HepG2 (cell line): Measurements from ENCODE around the gene EPG5. TPM values are rescaled to one million over a fixed set of nuclear protein-coding genes. Genes with fewer than 3 reads are reported as not detected.
A peak's percentile ranks its signal among the peaks of the same experiment; 100 is the strongest.

ENCODE experiments used
- ATAC-seq: fragments of 200-7000 bp; cut with Tn5 transposase; 3 replicates; pipeline ENCODE4 v1.9.1; 2020; ENCODE audit warnings: mild to moderate bottlenecking, moderate library complexity
- BruUV-seq: library from RNA; stranded (reverse); fragments of 400-500 nt; replicated peaks from 2 replicates; lab custom pipeline; 2021; lab: Mats Ljungman, UMichigan
- CTCF ChIA-PET: fragments of 300-600 bp; formaldehyde crosslinking; extraction: SDS; loops from one replicate; lab custom pipeline; 2021; ENCODE audit warnings: low total read pairs, inconsistent platforms, low intra/inter-chr PET ratio; lab: Yijun Ruan, JAX
- POLR2A ChIA-PET: fragments of 350-600 bp; sonication (Branson Sonifier 250); formaldehyde crosslinking; loops from one replicate; lab custom pipeline; 2020; ENCODE audit warnings: antibody characterized with exemption, inconsistent platforms; lab: Yijun Ruan, JAX
- DNase-seq: peaks from one replicate; pipeline ENCODE4 v3.0.0-alpha.2; 2015; ENCODE audit warnings: low spot score
- FAIRE-seq: peaks from 3 replicates; lab custom pipeline; 2011; peaks lifted over from hg19 to GRCh38; lab: Jason Lieb, UNC
- H2AFZ ChIP-seq: one replicate; pipeline ENCODE4 v1.6.1; 2011; ENCODE audit warnings: low read length, inconsistent platforms
- H3K27ac ChIP-seq: fragments of 300-600 bp; 3 replicates; pipeline ENCODE4 v1.8.0; 2011; ENCODE audit warnings: mixed run types, mild to moderate bottlenecking, mixed read lengths, low read length, inconsistent platforms; ENCODE audit not compliant: insufficient read depth; ENCODE audit errors: extremely low read length
- H3K27me3 ChIP-seq, 2 experiments: fragments of 200-600 bp in 1 of 2; 2 replicates in 1 of 2; 3 replicates in 1 of 2; pipeline versions ENCODE4 v1.6.0 to v1.8.0; 2011; ENCODE audit warnings: low read length in 2 of 2, mild to moderate bottlenecking in 2 of 2, moderate library complexity in 2 of 2, inconsistent platforms in 1 of 2; ENCODE audit not compliant: insufficient read depth in 2 of 2, control insufficient read depth in 1 of 2
- H3K36me3 ChIP-seq, 2 experiments: fragments of 200-600 bp in 1 of 2; replicated peaks in 1 of 2; 2 replicates in 1 of 2; 3 replicates in 1 of 2; pipeline versions ENCODE4 v1.5.1 to v1.8.0; 2011; ENCODE audit warnings: low read length in 2 of 2, inconsistent platforms in 1 of 2; ENCODE audit not compliant: insufficient read depth in 2 of 2, control insufficient read depth in 1 of 2
- H3K4me1 ChIP-seq: 2 replicates; pipeline ENCODE4 v1.5.1; 2012; ENCODE audit warnings: low read length, inconsistent platforms; ENCODE audit not compliant: insufficient read depth
- H3K4me2 ChIP-seq: 2 replicates; pipeline ENCODE4 v1.6.0; 2011; ENCODE audit warnings: low read depth, low read length, inconsistent platforms
- H3K4me3 ChIP-seq, 3 experiments: fragments of 200-600 bp in 1 of 3; sonication (generic), shearing (Covaris generic) in 1 of 3; replicated peaks in 1 of 3; 2 replicates each; pipeline ENCODE4 v1.5.1; 2011 to 2016; ENCODE audit warnings: low read length in 3 of 3, inconsistent platforms in 2 of 3, low read depth in 2 of 3, mild to moderate bottlenecking in 2 of 3, control low read depth in 1 of 3, mixed read lengths in 1 of 3; ENCODE audit not compliant: insufficient read depth in 1 of 3
- H3K79me2 ChIP-seq: one replicate; pipeline ENCODE4 v1.6.1; 2011; ENCODE audit warnings: low read length, inconsistent platforms; ENCODE audit not compliant: insufficient read depth
- H3K9ac ChIP-seq: 2 replicates; pipeline ENCODE4 v1.6.0; 2011; ENCODE audit warnings: mild to moderate bottlenecking, low read depth, low read length, inconsistent platforms; ENCODE audit not compliant: insufficient read depth
- H3K9me3 ChIP-seq: 2 replicates; pipeline ENCODE4 v1.5.1; 2012; ENCODE audit warnings: mild to moderate bottlenecking, low read length
- H4K20me1 ChIP-seq: 2 replicates; pipeline ENCODE4 v1.6.0; 2011; ENCODE audit warnings: inconsistent platforms, mild to moderate bottlenecking, low read length, moderate library complexity; ENCODE audit not compliant: insufficient read depth
- ARNTL ChIP-seq: sonication (generic); formaldehyde crosslinking; IDR thresholded peaks from 2 replicates; pipeline ENCODE4 v1.4.0; 2020; ENCODE audit warnings: mild to moderate bottlenecking, missing genetic modification reagents
- CEBPG ChIP-seq: IDR thresholded peaks from 2 replicates; pipeline ENCODE4 v1.6.1; 2016
- ELF3 ChIP-seq: IDR thresholded peaks from 2 replicates; pipeline ENCODE4 v1.6.1; 2016; ENCODE audit warnings: missing genetic modification reagents, missing compliant biosample characterization
- GABPB1 ChIP-seq: IDR thresholded peaks from 2 replicates; pipeline ENCODE4 v1.6.1; 2016; ENCODE audit warnings: mild to moderate bottlenecking, missing genetic modification reagents, moderate library complexity, missing compliant biosample characterization
- GATAD1 ChIP-seq: IDR thresholded peaks from 2 replicates; pipeline ENCODE4 v1.6.1; 2016; ENCODE audit warnings: missing genetic modification reagents, missing compliant biosample characterization
- GATAD2A ChIP-seq: IDR thresholded peaks from 2 replicates; pipeline ENCODE4 v1.6.1; 2016
- IRF2 ChIP-seq: IDR thresholded peaks from 2 replicates; pipeline ENCODE4 v1.6.1; 2018; ENCODE audit warnings: missing genetic modification reagents, missing compliant biosample characterization
- NFIB ChIP-seq: sonication (generic); formaldehyde crosslinking; IDR thresholded peaks from 2 replicates; pipeline ENCODE4 v1.9.0; 2021; ENCODE audit warnings: missing genetic modification reagents, mild to moderate bottlenecking, borderline replicate concordance
- PHB2 ChIP-seq: fragments of 450-650 bp; IDR thresholded peaks from 2 replicates; pipeline ENCODE4 v1.6.1; 2018; ENCODE audit not compliant: partially characterized antibody
- REL ChIP-seq: sonication (generic); formaldehyde crosslinking; conservative IDR thresholded peaks from 2 replicates; pipeline ENCODE4 v1.8.0; 2022; ENCODE audit warnings: mild to moderate bottlenecking, missing genetic modification reagents, moderate library complexity
- ZNF83 ChIP-seq: sonication (generic); formaldehyde crosslinking; IDR thresholded peaks from 2 replicates; pipeline ENCODE4 v1.4.0; 2020; ENCODE audit warnings: missing genetic modification reagents, mild to moderate bottlenecking, borderline replicate concordance
- WGBS: methylation state at CpG from one replicate; pipeline ENCODE4 v1.1.6; 2017; ENCODE audit warnings: low lambda C conversion rate; 5-methylcytosine and 5-hydroxymethylcytosine counted together
- in situ Hi-C: cut with HindIII; loops from 2 replicates; pipeline ENCODE4 v1.10.0; 2017; ENCODE audit warnings: low pct_unique_long_range_greater_than_20kb; ENCODE audit not compliant: extremely low pct_ligation_motif_present
- intact Hi-C: fragments of 100-400 bp; cut with micrococcal nuclease; formaldehyde crosslinking; loops from one replicate; pipeline ENCODE4 v1.10.0; 2022; ENCODE audit not compliant: unreplicated experiment
- polyA plus RNA-seq, 8 experiments: library from polyadenylated mRNA; depleted of rRNA in 3 of 8; stranded (reverse) in 7 of 8; unstranded in 1 of 8; fragments of >200 nt; fragmentation: Illumina TruSeq in 4 of 8; extraction: Trizol in 4 of 8; gene quantifications; 2 replicates each; pipeline versions ENCODE4 v1.2.1 to v1.2.3, GENCODE V29; 2011 to 2016; ENCODE audit warnings: low read depth in 4 of 8, missing spikeins in 1 of 8, mixed read lengths in 1 of 8; ENCODE audit not compliant: insufficient read depth in 1 of 8
- total RNA-seq, 5 experiments: library from RNA; depleted of rRNA; stranded (reverse); fragments of >200 nt; fragmentation: Illumina TruSeq; extraction: Trizol; gene quantifications; 2 replicates each; pipeline ENCODE4 v1.2.3, GENCODE V29; 2016; ENCODE audit warnings: low read depth in 1 of 5
- TF ChIP-seq, protein P1 (sequence below), 2 experiments: fragments of 450-650 bp in 1 of 2; sonication (generic) in 1 of 2; formaldehyde crosslinking; IDR thresholded peaks; 2 replicates each; pipeline versions ENCODE4 v1.5.0 to v1.8.0; 2020 to 2022; ENCODE audit warnings: mild to moderate bottlenecking in 1 of 2, missing genetic modification reagents in 1 of 2
- TF ChIP-seq, protein P2 (sequence below): sonication (generic); IDR thresholded peaks from 2 replicates; pipeline ENCODE4 v1.6.1; 2016; ENCODE audit warnings: low read depth, borderline replicate concordance
- TF ChIP-seq, protein P3 (sequence below): IDR thresholded peaks from 2 replicates; pipeline ENCODE4 v1.6.1; 2016; ENCODE audit warnings: low read depth, borderline replicate concordance
- TF ChIP-seq, protein P4 (sequence below), 2 experiments: IDR thresholded peaks; 2 replicates each; pipeline ENCODE4 v1.6.1; 2011 to 2012; ENCODE audit warnings: low read length in 2 of 2, borderline replicate concordance in 1 of 2, low read depth in 1 of 2, mild to moderate bottlenecking in 1 of 2, moderate library complexity in 1 of 2
- TF ChIP-seq, protein P5 (sequence below): sonication (generic); formaldehyde crosslinking; IDR thresholded peaks from 2 replicates; pipeline ENCODE4 v1.5.0; 2020; ENCODE audit warnings: mild to moderate bottlenecking, missing genetic modification reagents

EPG5 gene
- total and polyA plus RNA-seq, 2 of the 13 experiments (the other 11 are each of a cell fraction or from before 2014, with no cell fraction given): 6.7 to 9.3 TPM

DNA sequence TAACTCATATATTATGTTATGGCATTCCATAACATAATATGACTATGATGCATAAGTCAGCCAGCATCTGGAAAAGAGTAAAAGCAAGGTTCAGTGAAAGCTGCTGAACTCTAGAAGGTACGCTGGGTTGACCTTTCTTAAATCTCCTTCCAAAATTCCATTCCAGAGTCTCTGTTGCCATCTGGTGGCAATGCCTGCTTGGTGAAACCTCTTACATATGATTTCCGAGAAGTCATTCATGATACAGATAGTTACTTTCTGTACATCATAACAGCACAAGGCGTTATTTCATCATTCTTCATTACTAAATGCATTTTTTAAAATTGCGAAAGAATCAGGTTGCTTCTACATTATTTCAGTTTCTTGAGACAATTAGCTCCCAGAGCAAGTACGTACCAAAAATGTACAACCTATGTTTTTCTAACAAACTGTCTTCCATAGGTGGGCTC, 7.0 kb upstream of the EPG5 start:
- Histone ChIP-seq H3K27me3 (no peaks in the 10 kb centered on the region), H2AFZ (no peak overlapping the region), H3K4me2 (peak overlapping the region; percentile 67), H3K4me3 (peak overlapping the region in 1 of 3 experiments; percentile 29; a peak in 1 of 6 replicates), H3K9me3 (no peaks in the 10 kb centered on the region), H4K20me1 (no peaks in the 10 kb centered on the region), H3K9ac (no peak overlapping the region), H3K36me3 (no peaks in the 10 kb centered on the region), H3K27ac (no peak overlapping the region), H3K79me2 (no peaks in the 10 kb centered on the region), H3K4me1 (0 out of 2 replicates have a peak, but pooled peaks cover 9% of the 10 kb centered on the region)
- intact Hi-C loops (no loop called here), in situ Hi-C loops (no loop called here)
- POLR2A ChIA-PET: no interaction called here
- FAIRE-seq (peak; percentile 91), ATAC-seq (peak; percentile 81), DNase-seq (peak; percentile 67)
- BruUV-seq: no TSS peak
- CTCF ChIA-PET: interaction anchor here (0.7 to 1.4 kb wide), 4 partner anchors 49 to 309 kb away, joined by 3 to 7 read pairs (median 4); no protein-coding TSS in a partner anchor
- 3% methylated on average over 5 of the region's 5 CpGs for WGBS
- TF ChIP-seq, protein P1, sequence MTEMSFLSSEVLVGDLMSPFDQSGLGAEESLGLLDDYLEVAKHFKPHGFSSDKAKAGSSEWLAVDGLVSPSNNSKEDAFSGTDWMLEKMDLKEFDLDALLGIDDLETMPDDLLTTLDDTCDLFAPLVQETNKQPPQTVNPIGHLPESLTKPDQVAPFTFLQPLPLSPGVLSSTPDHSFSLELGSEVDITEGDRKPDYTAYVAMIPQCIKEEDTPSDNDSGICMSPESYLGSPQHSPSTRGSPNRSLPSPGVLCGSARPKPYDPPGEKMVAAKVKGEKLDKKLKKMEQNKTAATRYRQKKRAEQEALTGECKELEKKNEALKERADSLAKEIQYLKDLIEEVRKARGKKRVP (CRISPR knock-in tag; IDR thresholded peaks at IDR 0.05): peak in 1 of 2 experiments; percentile 56; a peak in 1 of 4 replicates
- TF ChIP-seq, protein P2, sequence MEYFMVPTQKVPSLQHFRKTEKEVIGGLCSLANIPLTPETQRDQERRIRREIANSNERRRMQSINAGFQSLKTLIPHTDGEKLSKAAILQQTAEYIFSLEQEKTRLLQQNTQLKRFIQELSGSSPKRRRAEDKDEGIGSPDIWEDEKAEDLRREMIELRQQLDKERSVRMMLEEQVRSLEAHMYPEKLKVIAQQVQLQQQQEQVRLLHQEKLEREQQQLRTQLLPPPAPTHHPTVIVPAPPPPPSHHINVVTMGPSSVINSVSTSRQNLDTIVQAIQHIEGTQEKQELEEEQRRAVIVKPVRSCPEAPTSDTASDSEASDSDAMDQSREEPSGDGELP: 0 out of 2 replicates have a peak, but pooled peaks have one; percentile 34
- TF ChIP-seq REL (CRISPR knock-in tag): no peak
- TF ChIP-seq, protein P3, sequence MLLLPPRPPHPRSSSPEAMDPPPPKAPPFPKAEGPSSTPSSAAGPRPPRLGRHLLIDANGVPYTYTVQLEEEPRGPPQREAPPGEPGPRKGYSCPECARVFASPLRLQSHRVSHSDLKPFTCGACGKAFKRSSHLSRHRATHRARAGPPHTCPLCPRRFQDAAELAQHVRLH (CRISPR knock-in tag): no peak
- TF ChIP-seq GATAD2A (CRISPR knock-in tag): peak; percentile 44; the same call in 1 of the 2 replicates
- TF ChIP-seq GATAD1 (CRISPR knock-in tag): 0 out of 2 replicates have a peak, but pooled peaks have one; percentile 20
- no peak for TF ChIP-seq PHB2
- TF ChIP-seq GABPB1 (CRISPR knock-in tag): no peak
- no peak for TF ChIP-seq ARNTL (CRISPR knock-in tag)
- no peak for TF ChIP-seq ZNF83
- TF ChIP-seq, protein P4, sequence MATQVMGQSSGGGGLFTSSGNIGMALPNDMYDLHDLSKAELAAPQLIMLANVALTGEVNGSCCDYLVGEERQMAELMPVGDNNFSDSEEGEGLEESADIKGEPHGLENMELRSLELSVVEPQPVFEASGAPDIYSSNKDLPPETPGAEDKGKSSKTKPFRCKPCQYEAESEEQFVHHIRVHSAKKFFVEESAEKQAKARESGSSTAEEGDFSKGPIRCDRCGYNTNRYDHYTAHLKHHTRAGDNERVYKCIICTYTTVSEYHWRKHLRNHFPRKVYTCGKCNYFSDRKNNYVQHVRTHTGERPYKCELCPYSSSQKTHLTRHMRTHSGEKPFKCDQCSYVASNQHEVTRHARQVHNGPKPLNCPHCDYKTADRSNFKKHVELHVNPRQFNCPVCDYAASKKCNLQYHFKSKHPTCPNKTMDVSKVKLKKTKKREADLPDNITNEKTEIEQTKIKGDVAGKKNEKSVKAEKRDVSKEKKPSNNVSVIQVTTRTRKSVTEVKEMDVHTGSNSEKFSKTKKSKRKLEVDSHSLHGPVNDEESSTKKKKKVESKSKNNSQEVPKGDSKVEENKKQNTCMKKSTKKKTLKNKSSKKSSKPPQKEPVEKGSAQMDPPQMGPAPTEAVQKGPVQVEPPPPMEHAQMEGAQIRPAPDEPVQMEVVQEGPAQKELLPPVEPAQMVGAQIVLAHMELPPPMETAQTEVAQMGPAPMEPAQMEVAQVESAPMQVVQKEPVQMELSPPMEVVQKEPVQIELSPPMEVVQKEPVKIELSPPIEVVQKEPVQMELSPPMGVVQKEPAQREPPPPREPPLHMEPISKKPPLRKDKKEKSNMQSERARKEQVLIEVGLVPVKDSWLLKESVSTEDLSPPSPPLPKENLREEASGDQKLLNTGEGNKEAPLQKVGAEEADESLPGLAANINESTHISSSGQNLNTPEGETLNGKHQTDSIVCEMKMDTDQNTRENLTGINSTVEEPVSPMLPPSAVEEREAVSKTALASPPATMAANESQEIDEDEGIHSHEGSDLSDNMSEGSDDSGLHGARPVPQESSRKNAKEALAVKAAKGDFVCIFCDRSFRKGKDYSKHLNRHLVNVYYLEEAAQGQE (IDR thresholded peaks at IDR 0.05; ENCODE audit: borderline replicate concordance in 1 of 2, low read depth in 1 of 2, low read length in 2 of 2): no peak
- TF ChIP-seq NFIB (CRISPR knock-in tag): no peak
- TF ChIP-seq IRF2 (CRISPR knock-in tag): 0 out of 2 replicates have a peak, but pooled peaks have one; percentile 38
- TF ChIP-seq, protein P5, sequence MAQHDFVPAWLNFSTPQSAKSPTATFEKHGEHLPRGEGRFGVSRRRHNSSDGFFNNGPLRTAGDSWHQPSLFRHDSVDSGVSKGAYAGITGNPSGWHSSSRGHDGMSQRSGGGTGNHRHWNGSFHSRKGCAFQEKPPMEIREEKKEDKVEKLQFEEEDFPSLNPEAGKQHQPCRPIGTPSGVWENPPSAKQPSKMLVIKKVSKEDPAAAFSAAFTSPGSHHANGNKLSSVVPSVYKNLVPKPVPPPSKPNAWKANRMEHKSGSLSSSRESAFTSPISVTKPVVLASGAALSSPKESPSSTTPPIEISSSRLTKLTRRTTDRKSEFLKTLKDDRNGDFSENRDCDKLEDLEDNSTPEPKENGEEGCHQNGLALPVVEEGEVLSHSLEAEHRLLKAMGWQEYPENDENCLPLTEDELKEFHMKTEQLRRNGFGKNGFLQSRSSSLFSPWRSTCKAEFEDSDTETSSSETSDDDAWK (CRISPR knock-in tag): no peak
- peak; percentile 23; the same call in 1 of the 2 replicates for TF ChIP-seq CEBPG
- 0 out of 2 replicates have a peak, but pooled peaks have one; percentile 29 for TF ChIP-seq ELF3 (CRISPR knock-in tag)
